ENCODE results near the gene ISM2. TPM values are rescaled to one million over a fixed set of nuclear protein-coding genes. Genes with fewer than 3 reads are reported as not detected.

The ISM2 gene
- total and polyA plus RNA-seq, 2 of the 13 experiments (the other 11 are each of a cell fraction or from before 2014, with no cell fraction given): 1.8 to 40.7 TPM

DNA sequence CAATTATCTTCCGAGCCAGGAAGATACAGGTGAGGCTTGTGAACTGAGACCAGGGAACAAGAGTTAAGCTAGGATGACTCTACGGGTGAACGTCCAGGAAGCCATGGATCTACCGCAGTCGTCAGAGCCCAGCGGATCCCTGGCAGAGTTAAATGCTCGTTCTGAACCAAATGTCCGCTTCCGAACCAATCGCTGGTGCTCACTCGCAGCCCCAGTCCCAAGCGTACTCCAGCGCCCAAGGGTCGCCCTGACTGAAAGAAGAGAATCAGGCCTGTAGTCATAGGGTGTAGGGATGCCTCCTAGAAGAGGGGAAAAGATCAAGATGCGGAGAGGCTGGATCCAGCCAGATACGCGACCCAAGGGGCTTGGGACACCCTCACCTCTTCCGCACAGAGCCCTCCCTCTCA is 41.5 kb downstream of the ISM2 start (continued):
- TF ChIP-seq, protein P1, sequence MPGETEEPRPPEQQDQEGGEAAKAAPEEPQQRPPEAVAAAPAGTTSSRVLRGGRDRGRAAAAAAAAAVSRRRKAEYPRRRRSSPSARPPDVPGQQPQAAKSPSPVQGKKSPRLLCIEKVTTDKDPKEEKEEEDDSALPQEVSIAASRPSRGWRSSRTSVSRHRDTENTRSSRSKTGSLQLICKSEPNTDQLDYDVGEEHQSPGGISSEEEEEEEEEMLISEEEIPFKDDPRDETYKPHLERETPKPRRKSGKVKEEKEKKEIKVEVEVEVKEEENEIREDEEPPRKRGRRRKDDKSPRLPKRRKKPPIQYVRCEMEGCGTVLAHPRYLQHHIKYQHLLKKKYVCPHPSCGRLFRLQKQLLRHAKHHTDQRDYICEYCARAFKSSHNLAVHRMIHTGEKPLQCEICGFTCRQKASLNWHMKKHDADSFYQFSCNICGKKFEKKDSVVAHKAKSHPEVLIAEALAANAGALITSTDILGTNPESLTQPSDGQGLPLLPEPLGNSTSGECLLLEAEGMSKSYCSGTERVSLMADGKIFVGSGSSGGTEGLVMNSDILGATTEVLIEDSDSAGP (CRISPR knock-in tag; IDR thresholded peaks at IDR 0.05; ENCODE audit: borderline replicate concordance): no peak
- TF ChIP-seq TGIF2 (CRISPR knock-in tag; IDR thresholded peaks at IDR 0.05) (no peak), NONO (IDR thresholded peaks at IDR 0.05) (no peak), NONO (CRISPR knock-in tag; conservative IDR thresholded peaks at IDR 0.05) (no peak), SALL1 (CRISPR knock-in tag; IDR thresholded peaks at IDR 0.05) (peak; percentile 36; the same call in 1 of the 2 replicates), ZNF207 (IDR thresholded peaks at IDR 0.05; ENCODE audit: borderline replicate concordance) (no peak), CREM (IDR thresholded peaks at IDR 0.05) (no peak), CREM (CRISPR knock-in tag; IDR thresholded peaks at IDR 0.05) (no peak), HNF4G (IDR thresholded peaks at IDR 0.05; ENCODE audit: borderline replicate concordance, low read depth, low read length) (no peak), HNF4G (CRISPR knock-in tag; IDR thresholded peaks at IDR 0.05; ENCODE audit: borderline replicate concordance, low read depth) (no peak), SAP130 (CRISPR knock-in tag; IDR thresholded peaks at IDR 0.05; ENCODE audit: low read depth) (peak; percentile 84; the same call in 1 of the 2 replicates), TBP (CRISPR knock-in tag; IDR thresholded peaks at IDR 0.05) (no peak), CC2D1A (CRISPR knock-in tag; IDR thresholded peaks at IDR 0.05) (no peak), U2AF1 (optimal IDR thresholded peaks at IDR 0.05; ENCODE audit: low read depth, low read length) (no peak), SRSF9 (IDR thresholded peaks at IDR 0.05; ENCODE audit: borderline replicate concordance, insufficient read depth, low read depth, low read length, poor library complexity, severe bottlenecking) (no peak), ZNF224 (CRISPR knock-in tag; IDR thresholded peaks at IDR 0.05) (no peak), ZNF75D (CRISPR knock-in tag; IDR thresholded peaks at IDR 0.05; ENCODE audit: borderline replicate concordance) (no peak), ZFP37 (CRISPR knock-in tag; IDR thresholded peaks at IDR 0.05; ENCODE audit: borderline replicate concordance) (no peak), FOXO1 (CRISPR knock-in tag; IDR thresholded peaks at IDR 0.05) (no peak), MIER3 (CRISPR knock-in tag; IDR thresholded peaks at IDR 0.05; ENCODE audit: borderline replicate concordance) (no peak), SIX4 (CRISPR knock-in tag; IDR thresholded peaks at IDR 0.05) (no peak), MTF2 (CRISPR knock-in tag; IDR thresholded peaks at IDR 0.05; ENCODE audit: borderline replicate concordance) (no peak), PPARG (CRISPR knock-in tag; conservative IDR thresholded peaks at IDR 0.05) (no peak), TEAD2 (CRISPR knock-in tag; IDR thresholded peaks at IDR 0.05) (no peak), ZNF850 (CRISPR knock-in tag; conservative IDR thresholded peaks at IDR 0.05) (no peak), ZNF143 (CRISPR knock-in tag; IDR thresholded peaks at IDR 0.05) (no peak), ZFP41 (CRISPR knock-in tag; IDR thresholded peaks at IDR 0.05; ENCODE audit: borderline replicate concordance) (no peak), ZNF225 (CRISPR knock-in tag; IDR thresholded peaks at IDR 0.05) (no peak), ZNF883 (CRISPR knock-in tag; IDR thresholded peaks at IDR 0.05; ENCODE audit: not compliant biosample characterization) (peak; percentile 6)
- TF ChIP-seq, protein P2, sequence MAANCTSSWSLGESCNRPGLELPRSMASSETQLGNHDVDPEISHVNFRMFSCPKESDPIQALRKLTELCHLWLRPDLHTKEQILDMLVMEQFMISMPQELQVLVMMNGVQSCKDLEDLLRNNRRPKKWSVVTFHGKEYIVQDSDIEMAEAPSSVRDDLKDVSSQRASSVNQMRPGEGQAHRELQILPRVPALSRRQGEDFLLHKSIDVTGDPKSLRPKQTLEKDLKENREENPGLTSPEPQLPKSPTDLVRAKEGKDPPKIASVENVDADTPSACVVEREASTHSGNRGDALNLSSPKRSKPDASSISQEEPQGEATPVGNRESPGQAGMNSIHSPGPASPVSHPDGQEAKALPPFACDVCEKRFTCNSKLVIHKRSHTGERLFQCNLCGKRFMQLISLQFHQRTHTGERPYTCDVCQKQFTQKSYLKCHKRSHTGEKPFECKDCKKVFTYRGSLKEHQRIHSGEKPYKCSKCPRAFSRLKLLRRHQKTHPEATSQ (CRISPR knock-in tag; IDR thresholded peaks at IDR 0.05; ENCODE audit: borderline replicate concordance): 0 out of 2 replicates have a peak, but pooled peaks have one; percentile 21

Data from HepG2 (cell line).